Nephron progenitor cell (in vitro differentiated cells): ENCODE results near the gene NGEF.

Experiments used
- DNase-seq: peaks from one replicate; pipeline ENCODE4 v3.0.0; 2021
- H3K27ac Mint-ChIP-seq: 2 replicates; pipeline ENCODE4 v1.8.0; 2021; ENCODE audit warnings: mild to moderate bottlenecking, moderate library complexity, mixed read lengths
- H3K27me3 Mint-ChIP-seq: 2 replicates; pipeline ENCODE4 v1.8.0; 2021; ENCODE audit warnings: mild to moderate bottlenecking, low read depth, mixed read lengths; ENCODE audit not compliant: poor library complexity
- H3K36me3 Mint-ChIP-seq: 2 replicates; pipeline ENCODE4 v1.8.0; 2021; ENCODE audit warnings: low read depth, mixed read lengths
- H3K4me1 Mint-ChIP-seq: 2 replicates; pipeline ENCODE4 v1.8.0; 2021; ENCODE audit warnings: mixed read lengths
- H3K4me3 Mint-ChIP-seq: 2 replicates; pipeline ENCODE4 v1.8.0; 2021; ENCODE audit warnings: mild to moderate bottlenecking, moderate library complexity, mixed read lengths
- H3K9me3 Mint-ChIP-seq: 2 replicates; pipeline ENCODE4 v1.8.0; 2021; ENCODE audit warnings: mild to moderate bottlenecking, moderate library complexity, mixed read lengths
- TF ChIP-seq, protein P1 (sequence below): fragments of 200-600 bp; sonication (generic); IDR thresholded peaks from 2 replicates; pipeline ENCODE4 v1.5.0; 2021; ENCODE audit warnings: antibody characterized with exemption

The NGEF gene

DNA sequence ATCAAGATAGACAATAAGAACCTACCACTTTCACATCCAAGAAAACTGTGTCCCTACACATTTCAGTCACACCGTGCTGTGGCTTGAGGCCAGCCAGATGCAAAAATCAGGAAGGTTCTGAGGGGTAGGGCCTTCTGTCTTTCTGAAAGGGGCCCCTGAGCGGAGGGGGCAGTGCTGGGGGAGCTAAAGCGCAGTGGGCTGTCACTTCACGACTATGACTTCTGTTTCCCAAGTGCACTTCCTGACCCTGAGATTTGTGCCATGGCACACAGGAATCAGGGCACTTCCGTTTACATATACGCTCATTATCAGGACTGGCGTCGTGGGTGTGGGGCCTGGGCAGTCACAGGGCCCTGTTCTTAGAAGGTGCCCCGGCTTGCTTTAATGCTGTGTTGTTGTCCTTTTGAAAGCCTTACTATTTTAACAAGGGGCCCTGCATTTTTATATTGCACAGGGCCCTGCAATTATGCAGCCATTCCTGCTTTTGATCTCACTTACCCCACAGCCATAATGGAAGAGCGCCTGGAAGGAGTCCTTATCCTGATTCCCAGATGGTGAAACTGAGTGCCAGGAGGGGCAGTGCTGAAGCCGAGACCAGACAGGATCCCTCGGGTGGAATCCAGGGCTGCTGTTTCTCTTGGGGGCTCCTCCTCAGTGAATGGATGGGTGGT lies 620 bp downstream of the NGEF start:
- H3K9me3 Mint-ChIP-seq: no peaks in the 10 kb centered on the region
- no peak for DNase-seq
- TF ChIP-seq, protein P1, sequence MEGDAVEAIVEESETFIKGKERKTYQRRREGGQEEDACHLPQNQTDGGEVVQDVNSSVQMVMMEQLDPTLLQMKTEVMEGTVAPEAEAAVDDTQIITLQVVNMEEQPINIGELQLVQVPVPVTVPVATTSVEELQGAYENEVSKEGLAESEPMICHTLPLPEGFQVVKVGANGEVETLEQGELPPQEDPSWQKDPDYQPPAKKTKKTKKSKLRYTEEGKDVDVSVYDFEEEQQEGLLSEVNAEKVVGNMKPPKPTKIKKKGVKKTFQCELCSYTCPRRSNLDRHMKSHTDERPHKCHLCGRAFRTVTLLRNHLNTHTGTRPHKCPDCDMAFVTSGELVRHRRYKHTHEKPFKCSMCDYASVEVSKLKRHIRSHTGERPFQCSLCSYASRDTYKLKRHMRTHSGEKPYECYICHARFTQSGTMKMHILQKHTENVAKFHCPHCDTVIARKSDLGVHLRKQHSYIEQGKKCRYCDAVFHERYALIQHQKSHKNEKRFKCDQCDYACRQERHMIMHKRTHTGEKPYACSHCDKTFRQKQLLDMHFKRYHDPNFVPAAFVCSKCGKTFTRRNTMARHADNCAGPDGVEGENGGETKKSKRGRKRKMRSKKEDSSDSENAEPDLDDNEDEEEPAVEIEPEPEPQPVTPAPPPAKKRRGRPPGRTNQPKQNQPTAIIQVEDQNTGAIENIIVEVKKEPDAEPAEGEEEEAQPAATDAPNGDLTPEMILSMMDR: no peak
- no peak overlapping the region for H3K27ac Mint-ChIP-seq
- H3K4me1 Mint-ChIP-seq: peaks cover 22% of the 10 kb centered on the region
- no peak overlapping the region for H3K4me3 Mint-ChIP-seq
- H3K27me3 Mint-ChIP-seq: peaks cover 7% of the 10 kb centered on the region
- no peaks in the 10 kb centered on the region for H3K36me3 Mint-ChIP-seq

DNA sequence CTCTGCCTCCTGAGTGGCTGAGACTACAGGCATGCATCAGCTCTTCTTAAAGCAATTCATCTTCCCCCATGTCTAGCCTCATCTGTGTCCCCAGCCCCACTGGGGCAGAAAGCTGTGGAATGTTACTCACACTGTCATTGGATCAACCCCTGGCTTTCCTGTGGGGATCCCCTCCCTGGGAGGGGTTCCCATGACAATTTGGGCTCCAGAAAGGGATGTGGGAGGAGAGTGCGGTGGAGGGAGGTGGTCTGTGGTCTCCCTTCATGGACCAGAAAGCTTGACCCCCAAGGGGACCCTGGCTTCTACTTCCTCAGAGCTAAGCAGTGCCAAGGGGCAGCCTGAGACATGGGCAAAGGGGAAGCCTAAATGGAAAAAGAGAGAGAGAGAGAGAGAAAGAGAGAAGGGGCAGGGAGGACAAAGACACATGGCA lies 1.3 kb downstream of the NGEF start:
- Mint-ChIP-seq H3K4me1 (peaks cover 22% of the 10 kb centered on the region), H3K36me3 (no peaks in the 10 kb centered on the region), H3K27ac (no peak overlapping the region), H3K4me3 (no peak overlapping the region), H3K9me3 (no peaks in the 10 kb centered on the region), H3K27me3 (peaks cover 7% of the 10 kb centered on the region)
- no peak for DNase-seq
- TF ChIP-seq, protein P1: no peak

DNA sequence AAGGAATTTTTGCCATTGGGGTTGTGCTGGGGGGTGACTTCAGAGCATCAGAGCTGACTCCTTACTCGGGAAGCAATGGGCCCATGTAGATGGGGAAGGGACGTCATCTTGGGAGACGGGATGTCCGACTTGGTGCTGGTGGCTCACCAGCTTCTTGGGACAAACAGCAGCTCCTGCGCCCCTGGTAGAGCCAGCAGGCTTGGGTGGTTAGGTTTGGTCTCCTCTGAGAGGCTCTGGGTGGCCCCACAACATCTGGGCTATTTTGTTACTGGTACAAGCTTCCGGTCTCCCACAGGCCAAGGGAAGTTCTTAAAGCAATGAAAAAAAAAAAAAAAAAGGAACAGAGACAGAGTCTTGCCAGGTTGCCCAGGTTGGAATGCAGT lies 1.8 kb downstream of the NGEF start:
- no peak overlapping the region for H3K4me3 Mint-ChIP-seq
- H3K27ac Mint-ChIP-seq: no peak overlapping the region
- no peaks in the 10 kb centered on the region for H3K9me3 Mint-ChIP-seq
- H3K4me1 Mint-ChIP-seq: peaks cover 22% of the 10 kb centered on the region
- H3K27me3 Mint-ChIP-seq: peaks cover 11% of the 10 kb centered on the region
- TF ChIP-seq, protein P1: no peak
- no peaks in the 10 kb centered on the region for H3K36me3 Mint-ChIP-seq
- DNase-seq: no peak

DNA sequence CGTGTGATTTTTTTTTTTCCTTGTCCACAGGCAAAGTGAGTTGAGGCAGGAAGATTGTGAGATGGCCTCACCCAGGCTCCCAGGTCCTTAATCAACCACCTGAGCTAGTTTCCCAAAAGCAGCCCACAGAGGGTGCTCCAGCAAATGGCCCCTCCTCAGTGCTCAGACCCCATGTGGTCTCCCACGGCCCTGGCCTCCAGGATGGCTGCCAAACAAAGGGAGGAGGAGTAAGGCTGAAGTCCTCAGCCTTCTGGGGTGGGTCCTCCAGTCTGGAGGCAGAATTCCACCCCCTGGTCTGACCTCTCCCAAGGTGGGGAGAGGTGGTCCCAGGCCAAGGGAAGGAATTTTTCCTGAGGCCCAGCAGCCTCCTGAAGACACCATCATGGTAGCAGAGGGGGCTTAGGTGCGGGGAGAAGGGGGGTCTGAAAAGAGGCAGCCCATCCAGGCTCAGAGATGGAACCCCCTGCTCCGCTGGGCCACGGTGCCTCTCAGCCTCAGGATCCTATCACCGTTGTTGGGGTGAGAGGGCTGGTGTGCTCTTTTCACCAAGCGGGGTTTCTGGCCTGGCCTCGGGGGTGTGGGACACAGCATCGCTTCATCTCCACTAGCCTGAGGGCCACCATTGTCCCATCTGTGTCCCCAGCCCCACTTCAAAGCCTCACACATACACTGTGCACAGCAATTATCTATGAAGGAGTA lies 2.3 kb downstream of the NGEF start:
- Mint-ChIP-seq H3K27me3 (peaks cover 11% of the 10 kb centered on the region), H3K36me3 (no peaks in the 10 kb centered on the region), H3K4me3 (no peak overlapping the region), H3K9me3 (no peaks in the 10 kb centered on the region), H3K4me1 (peaks cover 22% of the 10 kb centered on the region), H3K27ac (no peak overlapping the region)
- DNase-seq: no peak
- TF ChIP-seq, protein P1: no peak

DNA sequence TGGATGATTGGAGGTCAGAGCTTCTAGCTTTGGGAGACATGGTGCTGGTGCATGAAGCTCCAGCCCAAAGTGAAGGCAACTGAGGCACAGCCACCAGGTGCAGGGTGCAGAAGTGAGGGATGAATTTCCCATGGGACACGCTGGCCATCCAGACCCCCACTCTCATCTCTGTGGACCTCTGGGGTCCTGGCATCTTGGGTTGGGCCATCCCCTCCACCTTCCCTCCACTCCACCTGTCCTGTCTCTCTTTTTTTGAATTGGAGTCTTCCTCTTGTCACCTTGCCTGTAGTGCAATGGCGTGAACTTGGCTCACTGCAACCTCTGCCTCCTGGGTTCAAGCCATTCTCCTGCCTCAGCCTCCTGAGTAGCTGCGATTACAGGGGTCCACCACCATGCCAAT lies 3.4 kb downstream of the NGEF start:
- Mint-ChIP-seq H3K27ac (no peak overlapping the region), H3K36me3 (no peaks in the 10 kb centered on the region), H3K9me3 (no peaks in the 10 kb centered on the region), H3K27me3 (peaks cover 6% of the 10 kb centered on the region), H3K4me3 (no peak overlapping the region), H3K4me1 (peaks cover 22% of the 10 kb centered on the region)
- DNase-seq: no peak
- TF ChIP-seq, protein P1: no peak

DNA sequence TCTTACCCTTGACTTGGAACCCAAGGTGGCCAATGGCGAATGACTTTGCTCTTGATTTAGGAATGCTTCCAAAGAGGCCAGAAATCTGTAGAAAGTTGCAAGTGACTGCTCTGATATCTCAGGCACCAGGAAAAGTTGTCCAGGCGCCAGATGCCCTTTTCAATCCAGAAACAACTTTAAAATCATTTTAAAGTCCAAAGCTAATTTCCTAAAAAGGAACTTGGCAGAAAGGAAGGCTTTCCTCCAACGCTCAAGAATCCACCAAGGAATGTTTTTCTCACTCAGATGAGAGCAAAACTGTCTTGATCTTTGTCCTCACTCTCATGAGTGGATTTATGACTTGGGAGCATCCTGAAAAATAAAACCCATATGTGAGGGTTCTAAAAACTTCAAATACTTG lies 5.3 kb downstream of the NGEF start:
- H3K9me3 Mint-ChIP-seq: no peaks in the 10 kb centered on the region
- H3K4me3 Mint-ChIP-seq: no peak overlapping the region
- TF ChIP-seq, protein P1: no peak
- no peaks in the 10 kb centered on the region for H3K36me3 Mint-ChIP-seq
- no peak overlapping the region for H3K27ac Mint-ChIP-seq
- DNase-seq: no peak
- peaks cover 24% of the 10 kb centered on the region for H3K4me1 Mint-ChIP-seq
- peaks cover 12% of the 10 kb centered on the region for H3K27me3 Mint-ChIP-seq
